Caco-2 (cell line): ENCODE measurements around the gene COL17A1. TPM values are rescaled to one million over a fixed set of nuclear protein-coding genes. Genes with fewer than 3 reads are reported as not detected.

Experiments used
- BruUV-seq: library from RNA; stranded (reverse); fragments of 400-500 nt; replicated peaks from 2 replicates; lab custom pipeline; 2021; lab: Mats Ljungman, UMichigan
- CTCF ChIA-PET: fragments of 300-600 bp; sonication (Branson Sonifier 250); formaldehyde crosslinking; loops from one replicate; lab custom pipeline; 2022; ENCODE audit warnings: antibody characterized with exemption; lab: Charles Lee
- POLR2A ChIA-PET: fragments of 300-600 bp; sonication (Branson Sonifier 250); formaldehyde crosslinking; loops from one replicate; lab custom pipeline; 2022; ENCODE audit warnings: antibody characterized with exemption; lab: Charles Lee
- DNase-seq, 2 experiments: peaks; one replicate each; pipeline versions ENCODE4 v3.0.0 to v3.0.0-alpha.2; 2020 to 2022
- H3K27me3 ChIP-seq: replicated peaks from 2 replicates; pipeline ENCODE4 v1.6.0; 2011; ENCODE audit warnings: low read length; ENCODE audit not compliant: control insufficient read depth, insufficient read depth
- H3K36me3 ChIP-seq: 2 replicates; pipeline ENCODE4 v1.5.1; 2011; ENCODE audit warnings: low read length; ENCODE audit not compliant: control insufficient read depth, insufficient read depth
- H3K4me1 ChIP-seq: fragments of 250-450 bp; sonication (Bioruptor Pico); 2 replicates; pipeline ENCODE4 v1.5.1; 2020; ENCODE audit warnings: mild to moderate bottlenecking
- H3K4me3 ChIP-seq: 2 replicates; pipeline ENCODE4 v1.5.1; 2011; ENCODE audit warnings: low read depth, mild to moderate bottlenecking, control low read depth, low read length
- H3K9me3 ChIP-seq: fragments of 250-450 bp; sonication (Bioruptor Pico); 2 replicates; pipeline ENCODE4 v1.5.1; 2020; ENCODE audit warnings: mild to moderate bottlenecking, moderate library complexity
- H3K27ac Mint-ChIP-seq: one replicate; pipeline ENCODE4 v1.8.0; 2022; ENCODE audit warnings: mixed read lengths; ENCODE audit not compliant: unreplicated experiment
- H3K27me3 Mint-ChIP-seq: one replicate; pipeline ENCODE4 v1.8.0; 2022; ENCODE audit warnings: mixed read lengths; ENCODE audit not compliant: insufficient read depth, unreplicated experiment
- H3K36me3 Mint-ChIP-seq: one replicate; pipeline ENCODE4 v1.8.0; 2022; ENCODE audit warnings: mild to moderate bottlenecking, mixed read lengths; ENCODE audit not compliant: insufficient read depth, unreplicated experiment
- H3K4me1 Mint-ChIP-seq: one replicate; pipeline ENCODE4 v1.8.0; 2022; ENCODE audit warnings: low read depth, mixed read lengths; ENCODE audit not compliant: unreplicated experiment
- H3K4me3 Mint-ChIP-seq: one replicate; pipeline ENCODE4 v1.8.0; 2022; ENCODE audit warnings: mild to moderate bottlenecking, moderate library complexity, mixed read lengths; ENCODE audit not compliant: unreplicated experiment
- H3K9me3 Mint-ChIP-seq: one replicate; pipeline ENCODE4 v1.8.0; 2022; ENCODE audit warnings: mixed read lengths; ENCODE audit not compliant: unreplicated experiment
- intact Hi-C: fragments of 100-400 bp; cut with micrococcal nuclease; formaldehyde crosslinking; loops from one replicate; pipeline ENCODE4 v1.10.0; 2022; ENCODE audit not compliant: unreplicated experiment
- total RNA-seq: library from RNA; stranded (reverse); gene quantifications from 2 replicates; pipeline ENCODE4 v1.2.3, GENCODE V29; 2022
- TF ChIP-seq, protein P1 (sequence below), 2 experiments: fragments of 200-600 bp in 1 of 2; IDR thresholded peaks; 1 replicate in 1 of 2; 2 replicates in 1 of 2; pipeline versions ENCODE4 v1.5.1 to v1.8.0; 2011 to 2022; ENCODE audit warnings: antibody characterized with exemption in 1 of 2, control low read depth in 1 of 2, inconsistent platforms in 1 of 2, low read depth in 1 of 2, low read length in 1 of 2, mild to moderate bottlenecking in 1 of 2, moderate library complexity in 1 of 2; ENCODE audit not compliant: insufficient read depth in 1 of 2, severe bottlenecking in 1 of 2, unreplicated experiment in 1 of 2

COL17A1 gene
- total RNA-seq, 1 experiment from 2014 or later: 0.45 TPM

DNA sequence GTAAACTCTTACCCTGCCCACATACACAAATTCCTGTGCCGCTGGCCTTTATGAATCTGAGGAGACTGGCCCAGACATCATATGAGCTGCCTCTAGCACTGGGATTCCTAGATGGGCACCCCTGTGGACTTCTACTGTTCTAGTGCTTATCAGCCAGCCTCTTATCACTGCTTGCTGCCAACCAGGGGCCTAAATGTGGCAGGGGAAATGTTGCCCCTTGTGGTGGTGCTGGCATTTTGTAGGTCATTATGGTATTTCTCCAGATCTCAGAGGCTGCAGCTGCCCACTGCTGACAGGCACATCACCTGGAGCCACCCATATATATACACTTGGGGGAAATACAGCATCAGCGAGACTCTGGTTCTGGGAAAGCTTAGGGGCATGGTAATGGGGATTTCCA, 41.7 kb upstream of the COL17A1 start:
- H3K9me3 Mint-ChIP-seq: no peaks in the 10 kb centered on the region
- TF ChIP-seq, protein P1, sequence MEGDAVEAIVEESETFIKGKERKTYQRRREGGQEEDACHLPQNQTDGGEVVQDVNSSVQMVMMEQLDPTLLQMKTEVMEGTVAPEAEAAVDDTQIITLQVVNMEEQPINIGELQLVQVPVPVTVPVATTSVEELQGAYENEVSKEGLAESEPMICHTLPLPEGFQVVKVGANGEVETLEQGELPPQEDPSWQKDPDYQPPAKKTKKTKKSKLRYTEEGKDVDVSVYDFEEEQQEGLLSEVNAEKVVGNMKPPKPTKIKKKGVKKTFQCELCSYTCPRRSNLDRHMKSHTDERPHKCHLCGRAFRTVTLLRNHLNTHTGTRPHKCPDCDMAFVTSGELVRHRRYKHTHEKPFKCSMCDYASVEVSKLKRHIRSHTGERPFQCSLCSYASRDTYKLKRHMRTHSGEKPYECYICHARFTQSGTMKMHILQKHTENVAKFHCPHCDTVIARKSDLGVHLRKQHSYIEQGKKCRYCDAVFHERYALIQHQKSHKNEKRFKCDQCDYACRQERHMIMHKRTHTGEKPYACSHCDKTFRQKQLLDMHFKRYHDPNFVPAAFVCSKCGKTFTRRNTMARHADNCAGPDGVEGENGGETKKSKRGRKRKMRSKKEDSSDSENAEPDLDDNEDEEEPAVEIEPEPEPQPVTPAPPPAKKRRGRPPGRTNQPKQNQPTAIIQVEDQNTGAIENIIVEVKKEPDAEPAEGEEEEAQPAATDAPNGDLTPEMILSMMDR (IDR thresholded peaks at IDR 0.05; ENCODE audit: insufficient read depth in 1 of 2, low read depth in 1 of 2, low read length in 1 of 2, severe bottlenecking in 1 of 2, unreplicated experiment in 1 of 2): peak in 1 of 2 experiments; percentile 27
- H3K27me3 Mint-ChIP-seq: no peaks in the 10 kb centered on the region
- H3K36me3 Mint-ChIP-seq: no peaks in the 10 kb centered on the region
- no TSS peak for BruUV-seq
- H3K4me3 Mint-ChIP-seq: no peak overlapping the region
- no peak overlapping the region for H3K4me3 ChIP-seq
- ChIA-PET POLR2A (no interaction called here), CTCF (no interaction called here)
- DNase-seq: peak in 1 of 2 experiments; percentile 13
- no peak overlapping the region for H3K27ac Mint-ChIP-seq
- H3K4me1 ChIP-seq: 0 out of 2 replicates have a peak, but pooled peaks cover 3% of the 10 kb centered on the region
- no peaks in the 10 kb centered on the region for H3K27me3 ChIP-seq
- H3K36me3 ChIP-seq: no peaks in the 10 kb centered on the region; the same call in 1 of the 2 replicates
- intact Hi-C loops: no loop called here
- H3K4me1 Mint-ChIP-seq: no peaks in the 10 kb centered on the region
- H3K9me3 ChIP-seq: no peaks in the 10 kb centered on the region

DNA sequence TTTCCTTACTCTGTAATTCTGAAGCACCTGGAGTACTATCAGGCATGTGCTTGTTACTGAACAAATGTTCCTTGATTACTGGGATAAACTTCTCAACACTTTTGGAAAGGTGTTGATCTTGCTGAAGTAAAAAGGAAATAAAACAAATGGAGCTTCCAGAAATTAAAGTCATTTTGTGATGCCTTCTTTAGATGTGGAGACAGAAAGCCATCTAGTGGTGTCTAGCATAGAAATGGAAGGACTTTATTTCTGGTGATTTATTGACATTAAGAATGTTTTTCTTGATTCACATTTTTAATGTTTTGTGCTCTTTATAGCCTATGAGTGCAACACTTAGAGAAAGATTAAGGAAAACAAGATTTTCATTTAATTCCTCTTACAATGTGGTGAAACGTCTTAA, 37.7 kb upstream of the COL17A1 start:
- ChIA-PET POLR2A (no interaction called here), CTCF (no interaction called here)
- Mint-ChIP-seq H3K36me3 (no peaks in the 10 kb centered on the region), H3K4me3 (peak overlapping the region; percentile 79), H3K27me3 (no peaks in the 10 kb centered on the region), H3K4me1 (no peaks in the 10 kb centered on the region), H3K27ac (no peak overlapping the region), H3K9me3 (no peaks in the 10 kb centered on the region)
- intact Hi-C loops: loop anchor here (5.0 kb wide), 3 partner anchors 56 to 141 kb away; no protein-coding TSS in a partner anchor
- no TSS peak for BruUV-seq
- Histone ChIP-seq H3K36me3 (no peaks in the 10 kb centered on the region; the same call in 1 of the 2 replicates), H3K4me3 (no peak overlapping the region), H3K27me3 (no peaks in the 10 kb centered on the region), H3K9me3 (no peaks in the 10 kb centered on the region), H3K4me1 (peaks cover 13% of the 10 kb centered on the region; the same call in 1 of the 2 replicates)
- no peak for DNase-seq
- TF ChIP-seq, protein P1 (IDR thresholded peaks at IDR 0.05; ENCODE audit: insufficient read depth in 1 of 2, low read depth in 1 of 2, low read length in 1 of 2, severe bottlenecking in 1 of 2, unreplicated experiment in 1 of 2): no peak

DNA sequence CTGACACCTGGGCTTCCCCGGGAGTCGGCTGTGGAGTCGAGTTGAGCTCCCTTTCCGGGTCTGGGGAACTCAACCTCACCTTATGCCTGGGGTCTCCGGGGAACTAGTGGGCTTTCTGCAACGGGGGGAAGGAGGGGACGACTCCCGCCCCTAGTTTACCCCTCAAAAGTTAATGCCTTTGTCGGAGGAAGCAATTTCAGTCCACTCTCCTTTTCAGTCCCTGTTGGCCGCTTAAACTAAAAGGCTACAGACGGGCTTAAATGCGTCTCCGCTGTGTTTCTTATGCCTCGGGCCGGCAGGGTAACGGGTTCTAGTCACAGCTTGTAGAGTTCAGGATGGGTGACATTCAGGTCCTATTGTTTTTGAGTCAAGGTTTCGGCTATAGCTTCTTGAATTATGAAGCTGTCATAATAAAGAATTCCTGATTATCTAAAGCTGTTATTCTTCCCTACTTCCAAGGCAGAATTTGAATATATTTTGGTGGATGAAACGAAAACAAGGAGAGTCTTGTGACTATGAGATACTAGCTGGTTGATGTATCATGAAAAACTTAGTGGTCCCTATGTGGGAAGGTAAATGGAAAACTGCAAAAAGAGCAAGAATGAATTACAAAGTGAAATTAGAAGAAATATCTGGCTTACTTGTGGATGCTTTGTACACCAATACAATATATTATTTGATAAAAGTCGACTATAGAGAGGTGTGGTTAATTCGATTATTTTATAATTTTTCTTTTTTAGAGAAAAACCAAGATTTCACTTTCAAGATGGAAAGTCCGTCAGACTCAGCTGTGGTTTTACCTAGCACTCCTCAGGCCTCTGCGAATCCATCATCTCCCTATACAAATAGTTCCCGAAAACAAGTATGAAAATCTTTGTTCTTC, 36.8 kb upstream of the COL17A1 start:
- H3K9me3 ChIP-seq: no peaks in the 10 kb centered on the region
- H3K4me1 Mint-ChIP-seq: no peaks in the 10 kb centered on the region
- no peak for DNase-seq
- TSS peak; percentile 80 for BruUV-seq
- H3K4me1 ChIP-seq: peaks cover 13% of the 10 kb centered on the region; the same call in 1 of the 2 replicates
- H3K36me3 Mint-ChIP-seq: no peaks in the 10 kb centered on the region
- intact Hi-C loops: loop anchor here (1.0 to 5.0 kb wide), 4 partner anchors 55 to 140 kb away; no protein-coding TSS in a partner anchor
- no peaks in the 10 kb centered on the region for H3K27me3 ChIP-seq
- H3K4me3 ChIP-seq: peak overlapping the region; percentile 92
- TF ChIP-seq, protein P1 (IDR thresholded peaks at IDR 0.05; ENCODE audit: insufficient read depth in 1 of 2, low read depth in 1 of 2, low read length in 1 of 2, severe bottlenecking in 1 of 2, unreplicated experiment in 1 of 2): no peak
- H3K36me3 ChIP-seq: no peaks in the 10 kb centered on the region; the same call in 1 of the 2 replicates
- POLR2A ChIA-PET: interaction anchor here (0.5 to 1.8 kb wide), 5 partner anchors 13 to 498 kb away, joined by 3 to 11 read pairs (median 3); partner anchors contain the start of genes CFAP43 and GSTO2
- H3K4me3 Mint-ChIP-seq: peak overlapping the region; percentile 79
- CTCF ChIA-PET: interaction anchor here (0.7 to 2.4 kb wide), 10 partner anchors 8 to 409 kb away, joined by 3 to 14 read pairs (median 8); partner anchors contain the start of gene GSTO1
- H3K9me3 Mint-ChIP-seq: no peaks in the 10 kb centered on the region
- no peaks in the 10 kb centered on the region for H3K27me3 Mint-ChIP-seq
- H3K27ac Mint-ChIP-seq: peak overlapping the region; percentile 96
